ENCODE data around the gene DIAPH3. TPM values are rescaled to one million over a fixed set of nuclear protein-coding genes. Genes with fewer than 3 reads are reported as not detected.

Gene DIAPH3
- polyA plus RNA-seq, 1 donor from 2014 or later, result 0.37 TPM

DNA sequence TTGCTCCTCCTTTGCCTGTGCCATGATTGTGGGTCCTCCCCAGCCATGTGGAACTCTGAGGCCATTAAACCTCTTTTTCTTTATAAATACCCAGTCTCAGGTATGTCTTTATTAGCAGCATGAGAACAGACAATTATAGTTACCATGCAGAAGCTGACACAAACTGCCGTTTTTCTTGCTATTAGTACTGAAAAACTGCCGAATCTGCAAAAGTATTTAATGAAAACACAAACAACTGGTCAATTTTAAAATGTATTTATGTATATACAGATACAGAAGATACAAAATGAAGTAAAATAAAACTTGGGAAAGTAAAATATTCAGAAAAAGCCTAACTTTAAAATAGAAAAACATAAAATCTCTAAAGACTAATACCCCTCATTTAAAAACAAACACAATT, 206.3 kb downstream of the DIAPH3 start:
- Histone ChIP-seq H3K9me3 (ENCODE audit: low read length) (no peaks in the 10 kb centered on the region), H4K20me1 (ENCODE audit: insufficient read depth) (no peaks in the 10 kb centered on the region), H3K36me3 (ENCODE audit: insufficient read depth, low read length) (no peaks in the 10 kb centered on the region), H2AFZ (ENCODE audit: low read depth, low read length) (no peak overlapping the region), H3K27me3 (ENCODE audit: insufficient read depth, low read depth, low read length) (no peaks in the 10 kb centered on the region), H3K9ac (ENCODE audit: low read length) (no peak overlapping the region), H3K4me2 (ENCODE audit: low read length) (no peak overlapping the region), H3K4me3 (ENCODE audit: low read length) (no peak overlapping the region), H3K79me2 (replicated peaks; ENCODE audit: insufficient read depth, low read length) (no peaks in the 10 kb centered on the region), H3K27ac (ENCODE audit: low read length) (no peak overlapping the region), H3K9me2 (ENCODE audit: insufficient read depth, low read length) (no peaks in the 10 kb centered on the region), H3F3A (ENCODE audit: insufficient read depth, low read length, poor library complexity, severe bottlenecking) (no peaks in the 10 kb centered on the region)
- TF ChIP-seq EP300 (conservative IDR thresholded peaks at IDR 0.05; ENCODE audit: poor library complexity, severe bottlenecking) (no peak), RAD21 (conservative IDR thresholded peaks at IDR 0.05) (no peak), POLR2AphosphoS5 (IDR thresholded peaks at IDR 0.05) (no peak), EZH2 (IDR thresholded peaks at IDR 0.05; ENCODE audit: borderline replicate concordance, insufficient read depth, low read length, poor library complexity, severe bottlenecking) (no peak), TAF1 (IDR thresholded peaks at IDR 0.05; ENCODE audit: low read depth) (no peak), MXI1 (conservative IDR thresholded peaks at IDR 0.05; ENCODE audit: poor library complexity, severe bottlenecking) (no peak), CTCF (IDR thresholded peaks at IDR 0.05; ENCODE audit: poor library complexity, severe bottlenecking) (no peak), REST (IDR thresholded peaks at IDR 0.05; ENCODE audit: borderline replicate concordance) (no peak), SMC3 (conservative IDR thresholded peaks at IDR 0.05; ENCODE audit: poor library complexity) (no peak)

DNA sequence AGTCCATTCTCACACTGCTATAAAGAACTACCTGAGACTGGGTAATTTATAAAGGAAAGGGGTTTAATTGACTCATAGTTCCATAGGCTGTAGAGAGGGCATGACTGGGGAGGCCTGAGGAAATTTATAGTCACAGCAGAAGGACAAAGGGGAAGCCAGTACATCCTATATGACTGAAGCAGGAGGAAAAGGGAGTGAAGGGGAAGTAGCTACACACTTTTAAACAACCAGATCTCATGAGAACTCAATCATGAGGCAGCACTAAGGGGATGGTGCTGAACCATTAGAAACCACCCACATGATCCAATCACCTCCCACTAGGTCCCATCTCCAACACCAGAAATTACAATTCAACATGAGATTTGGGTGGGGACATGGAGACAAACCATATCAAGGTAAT, 209.1 kb downstream of the DIAPH3 start:
- Histone ChIP-seq H3K36me3 (ENCODE audit: insufficient read depth, low read length) (no peaks in the 10 kb centered on the region), H3K79me2 (replicated peaks; ENCODE audit: insufficient read depth, low read length) (no peaks in the 10 kb centered on the region), H3F3A (ENCODE audit: insufficient read depth, low read length, poor library complexity, severe bottlenecking) (no peaks in the 10 kb centered on the region), H3K9ac (ENCODE audit: low read length) (no peak overlapping the region), H4K20me1 (ENCODE audit: insufficient read depth) (no peaks in the 10 kb centered on the region), H3K9me3 (ENCODE audit: low read length) (no peaks in the 10 kb centered on the region), H3K4me3 (ENCODE audit: low read length) (no peak overlapping the region), H3K27me3 (ENCODE audit: insufficient read depth, low read depth, low read length) (no peaks in the 10 kb centered on the region), H3K9me2 (ENCODE audit: insufficient read depth, low read length) (no peaks in the 10 kb centered on the region), H3K4me2 (ENCODE audit: low read length) (no peak overlapping the region), H2AFZ (ENCODE audit: low read depth, low read length) (no peak overlapping the region), H3K27ac (ENCODE audit: low read length) (no peak overlapping the region)
- TF ChIP-seq EP300 (conservative IDR thresholded peaks at IDR 0.05; ENCODE audit: poor library complexity, severe bottlenecking) (no peak), REST (IDR thresholded peaks at IDR 0.05; ENCODE audit: borderline replicate concordance) (no peak), CTCF (IDR thresholded peaks at IDR 0.05; ENCODE audit: poor library complexity, severe bottlenecking) (no peak)
